Anterior cingulate cortex (tissue), 58 donors: ENCODE data around the gene CPNE2.
"Not testable (repeated sequence)": the region's sequence is repeated elsewhere in the genome, so short reads cannot be mapped to it uniquely, and the experiment has no call there.

Source experiments
- DNase-seq, 58 donors: peaks; one replicate each; lab custom pipeline; 2025; lab: John Stamatoyannopoulos, UW

CPNE2 gene

DNA sequence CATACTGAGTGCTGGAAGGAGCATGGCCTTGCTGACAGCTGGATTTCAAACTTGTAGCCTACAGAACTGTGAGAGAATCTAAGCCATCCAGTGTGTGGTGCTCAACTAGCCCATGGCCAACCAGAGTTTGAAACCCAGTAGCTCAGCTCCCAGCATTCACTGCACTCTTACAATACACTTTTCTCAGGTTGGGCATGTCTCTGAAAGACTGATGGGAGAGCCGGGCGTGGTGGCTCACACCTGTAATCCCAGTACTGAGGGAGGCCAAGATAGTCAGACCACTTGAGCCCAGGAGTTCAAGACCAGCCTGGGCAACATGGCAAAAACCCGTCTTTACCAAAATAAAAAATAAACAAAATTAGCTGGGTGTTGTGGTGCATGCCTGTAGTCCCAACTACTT lies 3.8 kb downstream of the CPNE2 start:
- DNase-seq, result no peak

DNA sequence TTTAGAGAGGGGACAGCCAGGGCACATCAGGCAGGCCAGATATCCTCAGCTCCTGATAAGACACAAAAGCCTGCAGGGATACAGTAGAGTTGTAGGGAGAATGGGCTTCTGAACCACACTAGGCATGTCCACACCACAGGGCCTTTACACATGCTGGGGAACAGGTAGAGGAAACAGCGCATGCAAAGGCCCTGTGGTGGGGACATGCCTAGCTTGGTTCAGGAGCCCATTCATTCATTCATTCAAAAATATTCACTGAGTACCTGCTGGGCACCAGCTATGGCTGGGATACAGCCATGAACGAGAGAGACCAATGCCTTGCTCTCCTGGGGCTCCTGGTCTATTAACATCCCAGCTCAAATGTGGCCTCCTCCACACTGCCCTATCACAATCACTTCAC lies 4.4 kb downstream of the CPNE2 start:
- no peak for DNase-seq

DNA sequence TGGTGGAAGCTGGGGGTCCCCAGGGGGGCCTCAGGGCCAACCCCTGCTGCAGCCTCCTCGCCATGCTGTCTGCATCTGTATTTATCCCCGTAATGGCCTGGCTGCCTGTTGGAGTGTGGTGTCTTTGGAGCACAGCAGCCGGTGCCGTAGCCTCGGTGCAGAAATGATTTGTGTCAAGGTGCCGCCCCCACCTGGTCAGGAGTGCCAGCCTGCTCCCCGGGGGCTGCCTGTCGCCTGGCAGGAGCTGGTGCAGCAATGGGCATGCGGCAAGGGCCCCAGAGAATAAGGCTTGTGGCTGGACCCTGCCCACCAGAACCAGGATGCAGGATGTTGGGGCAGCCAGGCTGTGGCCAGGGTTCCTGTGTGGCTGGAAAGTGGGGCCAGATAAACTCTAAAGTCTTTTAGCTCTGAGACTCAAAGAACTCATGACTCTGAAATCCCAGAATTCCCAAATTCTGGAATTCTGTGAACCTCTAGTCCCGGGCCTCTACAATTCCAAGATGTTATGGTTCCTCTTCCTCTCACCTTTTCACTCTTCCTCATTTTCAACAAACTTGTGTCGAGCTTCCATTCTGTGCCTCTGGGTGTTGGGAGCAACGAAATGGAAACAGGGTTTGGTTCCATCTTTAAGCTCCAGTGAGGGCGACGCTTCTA lies 5.9 kb downstream of the CPNE2 start:
- DNase-seq, result no peak

DNA sequence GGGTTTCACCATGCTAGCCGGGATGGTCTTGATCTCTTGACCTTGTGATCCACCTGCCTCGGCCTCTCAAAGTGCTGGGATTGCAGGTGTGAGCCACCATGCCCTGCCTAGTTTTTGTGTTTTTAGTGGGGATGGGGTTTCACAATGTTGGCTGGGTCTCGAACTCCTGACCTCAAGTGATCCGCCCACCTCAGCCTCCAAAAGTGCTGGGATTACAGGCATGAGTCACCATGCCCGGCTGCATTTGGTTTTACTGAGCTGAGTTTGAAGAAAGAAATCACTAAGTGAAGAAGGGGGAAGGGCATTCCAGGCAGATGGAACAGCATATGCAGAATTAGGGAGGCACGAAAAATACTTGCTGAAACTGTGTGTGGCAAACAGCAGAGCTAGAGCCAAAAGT lies 7.6 kb downstream of the CPNE2 start:
- not testable (repeated sequence) for DNase-seq

DNA sequence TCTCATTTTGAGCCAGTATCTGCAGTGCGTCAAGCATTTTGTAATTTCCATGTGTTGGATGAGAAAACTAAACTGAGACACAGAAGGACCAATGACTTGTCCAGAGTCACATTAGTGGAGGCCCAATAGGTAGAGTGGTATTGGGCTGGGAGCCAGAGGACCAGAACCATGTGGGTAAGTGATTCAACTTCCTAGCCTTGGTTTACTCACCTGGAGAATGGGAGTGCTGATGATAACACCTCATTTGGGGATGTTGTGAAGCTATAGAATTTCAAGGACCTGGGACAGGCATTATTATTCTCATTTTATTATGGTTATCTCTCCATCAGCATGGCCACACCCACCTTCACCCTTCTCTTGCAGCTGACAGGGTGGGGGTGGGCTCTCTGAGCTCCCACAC lies 8.1 kb downstream of the CPNE2 start:
- no peak for DNase-seq

DNA sequence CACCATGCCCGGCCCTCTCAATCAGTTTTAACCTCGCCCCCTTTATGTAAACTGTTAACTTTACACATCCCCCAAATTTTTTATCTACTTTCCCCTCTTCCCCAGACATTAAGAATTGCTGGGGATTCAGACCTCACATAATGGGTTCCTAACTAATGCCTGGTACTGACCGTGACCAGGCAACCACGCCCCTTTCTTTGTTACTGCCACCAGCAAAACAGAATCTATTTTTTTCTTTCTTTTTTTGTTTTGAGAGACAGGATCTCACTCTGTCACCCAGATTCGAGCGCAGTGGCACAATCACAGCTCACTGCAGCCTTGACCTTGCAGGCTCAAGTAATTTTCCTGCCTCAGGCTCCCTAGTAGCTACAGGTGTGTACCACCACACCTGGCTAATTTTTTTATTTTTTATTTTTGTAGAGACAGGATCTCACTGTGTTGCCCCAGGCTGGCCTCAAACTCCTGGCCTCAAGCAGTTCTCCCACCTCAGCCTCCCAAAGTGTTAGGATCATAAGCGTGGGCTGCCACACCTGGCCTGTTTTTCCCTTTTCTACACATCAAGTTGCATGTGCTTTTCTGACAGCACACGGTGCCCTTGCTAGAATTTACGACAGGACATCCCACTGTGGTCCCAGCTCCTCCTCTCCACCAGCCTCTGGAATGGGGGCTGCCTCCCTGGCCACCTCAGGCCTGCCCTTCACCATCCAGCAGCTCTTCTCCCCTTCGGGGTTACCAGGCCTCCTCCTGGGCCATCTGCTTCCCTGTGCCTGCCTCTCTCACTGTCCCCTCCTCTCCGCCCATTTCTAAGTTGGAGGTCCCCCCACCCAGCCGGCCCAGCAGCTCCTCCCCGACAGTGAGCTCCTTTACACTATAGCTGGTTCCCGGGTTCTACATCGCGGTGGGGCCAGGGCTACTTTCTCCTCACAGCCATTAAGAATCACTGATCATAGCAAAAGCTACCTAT lies 10.8 kb downstream of the CPNE2 start:
- DNase-seq, result peak in 5 of 58 donors; percentile 23 to 41 (median 28)

DNA sequence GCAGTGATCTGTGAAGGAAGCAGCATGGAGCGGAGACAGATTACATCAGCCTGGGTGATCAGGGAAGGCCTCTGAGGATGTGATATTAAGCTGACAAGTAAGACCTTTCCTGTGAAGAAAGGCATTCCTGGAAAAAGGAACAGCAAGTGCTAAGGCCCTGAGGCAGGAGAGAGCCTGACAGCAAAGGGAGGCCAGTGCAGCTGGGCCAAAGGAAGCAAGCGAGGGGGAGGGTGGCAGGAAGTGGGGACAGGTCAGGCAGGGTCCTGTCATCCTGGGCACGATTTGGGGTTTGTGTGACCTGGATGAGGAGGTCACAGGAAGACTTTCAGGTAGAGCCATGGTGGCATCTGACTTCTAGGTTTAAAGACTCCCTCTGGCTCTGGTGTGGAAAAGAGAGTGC lies 12.3 kb downstream of the CPNE2 start:
- no peak for DNase-seq

DNA sequence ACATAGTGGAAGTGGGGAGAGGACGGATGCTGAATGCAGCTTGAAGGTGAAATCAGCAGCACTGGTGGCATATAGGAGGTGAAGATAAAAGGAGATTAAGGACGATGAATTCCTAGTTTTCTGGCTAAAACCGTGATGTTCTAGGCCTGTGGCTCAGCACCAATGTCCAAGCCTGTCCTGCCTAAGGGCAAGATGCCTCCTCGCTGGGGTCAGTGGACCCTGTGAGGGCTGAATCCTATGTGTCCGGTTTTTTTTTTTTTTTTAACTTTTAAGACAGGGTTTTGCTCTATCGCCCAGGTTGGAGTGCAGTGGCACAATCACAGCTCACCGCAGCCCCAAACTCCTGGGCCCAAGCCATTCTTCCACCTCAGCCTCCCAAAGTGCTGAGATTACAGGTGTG lies 12.8 kb downstream of the CPNE2 start:
- DNase-seq, result no peak

DNA sequence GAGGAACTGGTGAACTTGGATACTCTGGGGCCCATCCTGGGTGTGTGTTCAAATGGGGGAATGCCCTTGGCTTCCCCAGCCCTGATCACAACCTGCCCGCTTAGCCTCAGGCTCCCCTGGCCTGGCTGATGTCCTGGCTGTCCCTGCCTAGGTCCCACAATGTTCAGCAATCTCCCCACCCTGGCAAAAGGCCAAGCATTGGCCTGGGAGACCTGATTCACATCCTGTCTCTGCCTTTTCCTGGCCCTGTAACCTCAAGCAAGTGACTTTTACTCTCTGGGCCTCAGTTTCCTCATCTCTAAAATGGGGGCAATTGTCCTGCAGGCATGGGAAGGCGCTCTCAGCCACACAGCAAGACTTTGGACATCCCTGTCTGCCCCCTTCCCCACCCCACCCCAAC lies 14.4 kb downstream of the CPNE2 start:
- peak in 1 of 58 donors; percentile 52 for DNase-seq

DNA sequence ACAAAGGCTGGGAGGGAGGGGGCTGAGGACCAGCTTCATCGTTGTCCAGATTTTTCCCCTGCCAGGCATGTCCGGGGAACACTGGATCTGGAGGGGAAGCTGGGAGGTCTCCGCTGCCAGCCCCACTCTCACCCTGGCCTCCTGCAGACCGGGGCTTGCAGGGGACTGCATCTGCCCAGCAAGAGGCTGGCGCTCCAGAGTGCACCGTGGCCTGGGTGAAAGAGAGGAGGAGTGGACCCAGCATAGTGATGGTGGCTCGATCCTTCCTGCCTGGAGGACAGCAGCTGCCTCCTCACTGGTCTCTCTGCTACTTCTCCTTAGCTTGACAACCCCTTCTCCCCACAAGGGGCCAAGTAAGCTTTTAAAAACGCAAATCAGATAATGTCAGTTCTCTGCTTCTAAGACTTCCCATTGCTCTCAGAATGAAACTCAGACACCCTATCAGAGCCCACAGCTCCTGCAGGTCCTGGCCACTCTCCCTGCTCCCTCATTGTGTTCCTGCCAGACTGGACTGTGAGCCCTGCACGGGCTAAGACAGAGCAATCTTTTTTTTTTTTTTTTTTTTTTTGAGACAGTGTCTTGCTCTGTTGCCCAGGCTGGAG lies 15.0 kb downstream of the CPNE2 start:
- DNase-seq, result peak in 7 of 58 donors; percentile 11 to 59 (median 30)

DNA sequence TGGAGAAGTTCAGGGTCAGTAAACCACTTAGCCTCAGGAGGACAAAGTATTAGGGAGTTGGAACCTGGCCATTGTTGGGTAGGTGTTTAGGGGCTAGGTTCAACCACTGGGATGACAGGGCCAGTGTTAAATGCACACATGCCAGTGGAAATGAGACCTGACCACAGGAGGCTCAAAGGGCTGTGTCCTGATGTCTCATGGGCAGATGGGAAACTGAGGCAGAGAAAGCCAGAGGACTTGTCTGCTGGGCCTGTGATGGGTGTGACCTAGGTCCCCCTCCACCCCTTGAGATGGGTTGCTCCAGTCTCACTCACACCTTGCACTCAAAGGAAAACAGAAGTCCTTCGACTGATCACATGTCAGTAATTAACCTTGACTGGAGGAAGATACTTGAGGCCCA lies 16.0 kb downstream of the CPNE2 start:
- no peak for DNase-seq

DNA sequence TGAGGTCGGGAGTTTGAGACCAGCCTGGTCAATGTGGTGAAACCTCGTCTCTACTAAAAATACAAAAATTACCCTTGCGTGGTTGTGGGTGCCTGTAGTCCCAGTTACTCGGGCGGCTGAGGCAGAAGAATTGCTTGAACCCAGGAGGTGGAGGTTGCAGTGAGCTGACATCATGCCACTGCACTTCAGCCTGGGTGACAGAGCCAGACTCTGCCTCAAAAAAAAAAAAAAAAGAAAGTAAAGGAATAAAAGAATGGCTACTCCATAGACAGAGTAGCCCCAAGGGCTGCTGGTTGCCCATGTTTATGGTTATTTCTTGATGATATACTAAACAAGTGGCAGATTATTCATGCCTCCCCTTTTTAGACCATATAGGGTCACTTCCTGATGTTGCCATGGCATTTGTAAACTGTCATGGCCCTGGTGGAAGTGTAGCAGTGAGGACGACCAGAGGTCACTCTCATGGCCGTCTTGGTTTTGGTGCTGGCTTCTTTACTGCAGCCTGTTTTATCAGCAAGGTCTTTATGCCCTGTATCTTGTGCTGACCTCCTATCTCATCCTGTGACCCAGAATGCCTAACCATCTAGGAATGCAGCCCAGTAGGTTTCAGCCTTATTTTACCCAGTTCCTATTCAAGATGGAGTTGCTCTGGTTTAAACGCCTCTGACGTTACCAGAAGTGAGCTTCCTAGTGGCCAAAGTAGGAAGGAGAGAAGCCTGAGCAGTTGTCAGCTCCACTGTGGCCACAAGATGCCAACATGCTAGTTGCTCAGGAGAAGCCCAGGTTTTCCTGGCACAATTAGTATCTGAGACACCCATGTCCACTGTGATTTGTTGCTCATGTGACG lies 17.1 kb downstream of the CPNE2 start:
- DNase-seq, result not testable (repeated sequence)

DNA sequence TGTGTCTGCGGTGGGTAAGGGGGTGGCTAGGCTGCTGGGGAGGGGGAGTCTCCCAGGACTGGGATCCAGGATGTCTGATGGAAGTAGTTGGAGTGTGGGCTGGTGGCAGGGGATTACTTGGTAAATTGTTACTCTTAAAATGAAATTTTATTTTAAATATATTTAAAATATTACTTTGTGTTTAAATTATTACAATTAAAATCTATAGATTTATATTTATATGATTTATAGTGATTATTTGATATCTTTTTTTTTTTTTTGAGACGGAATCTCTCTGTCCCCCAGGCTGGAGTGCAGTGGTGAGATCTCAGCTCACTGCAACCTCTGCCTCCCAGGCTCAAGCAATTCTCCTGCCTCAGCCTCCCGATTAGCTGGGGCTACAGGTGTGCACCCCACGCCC lies 18.6 kb downstream of the CPNE2 start:
- DNase-seq, result no peak

DNA sequence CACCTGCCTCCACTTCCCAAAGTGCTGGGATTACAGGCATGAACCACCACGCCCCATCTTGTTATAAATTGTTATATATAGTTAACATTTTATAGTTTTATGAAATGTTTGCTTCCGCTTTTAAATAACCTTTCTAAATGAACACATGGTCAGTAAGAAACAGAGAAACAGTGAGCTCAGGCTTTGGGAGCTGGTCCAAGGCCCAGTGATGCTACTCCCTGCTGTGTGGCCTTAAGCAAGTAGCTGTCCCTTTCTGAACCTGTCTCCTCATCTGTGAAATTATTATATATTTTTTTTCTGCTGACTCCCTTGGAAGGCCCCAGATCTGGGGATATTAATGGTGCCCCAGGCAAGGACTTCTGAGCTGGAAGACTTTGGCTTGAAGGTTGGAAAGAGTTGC lies 19.0 kb downstream of the CPNE2 start:
- DNase-seq, result no peak

DNA sequence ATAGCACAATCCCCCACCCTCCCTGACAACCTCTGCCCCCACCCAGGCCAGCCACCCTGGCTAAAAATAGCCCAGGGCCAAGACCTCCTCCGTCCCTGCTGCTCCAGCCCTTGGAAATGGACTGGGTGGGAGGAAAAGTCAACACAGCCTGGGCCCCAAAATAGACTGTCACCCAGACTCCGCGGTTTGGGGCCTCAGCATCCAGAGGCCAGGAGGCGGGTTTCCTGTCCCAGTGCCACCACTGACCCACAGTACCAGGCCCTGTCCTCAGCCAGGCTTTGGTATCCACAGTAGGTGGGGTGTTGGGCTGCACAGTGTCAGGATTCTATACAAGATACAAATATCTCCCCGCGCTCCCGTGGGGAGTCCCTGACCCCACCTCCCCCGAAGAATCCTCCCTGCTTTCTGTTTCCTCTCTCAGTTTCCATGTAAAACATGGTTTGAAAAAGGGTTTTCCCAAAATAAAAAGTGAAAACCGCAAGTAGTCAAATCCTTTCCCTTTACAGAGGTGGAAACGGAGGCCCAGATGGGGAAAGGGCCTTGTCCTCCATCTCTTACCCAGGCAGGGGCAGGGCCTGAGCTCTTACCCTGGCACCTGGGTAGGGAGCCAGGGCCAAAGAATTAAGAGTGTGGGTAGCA lies 20.1 kb downstream of the CPNE2 start:
- DNase-seq, result no peak

DNA sequence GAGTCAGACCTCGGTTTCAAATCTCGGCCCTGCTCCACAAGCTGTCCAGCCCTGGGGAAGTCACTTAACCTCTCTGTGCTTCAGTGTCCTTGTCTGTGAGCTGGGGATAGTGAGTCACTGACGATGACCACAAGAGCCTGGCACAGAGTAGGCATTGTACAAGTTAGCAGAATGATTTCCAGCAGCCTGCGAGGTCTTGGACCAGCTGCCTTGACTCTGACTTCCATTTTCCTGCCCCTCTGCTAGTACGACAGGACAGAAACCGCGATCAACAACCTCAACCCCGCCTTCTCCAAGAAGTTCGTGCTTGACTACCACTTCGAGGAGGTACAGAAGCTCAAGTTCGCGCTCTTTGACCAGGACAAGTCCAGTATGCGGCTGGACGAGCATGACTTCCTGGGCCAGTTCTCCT lies 20.7 kb downstream of the CPNE2 start:
- peak in 11 of 58 donors; percentile 26 to 66 (median 46) for DNase-seq

DNA sequence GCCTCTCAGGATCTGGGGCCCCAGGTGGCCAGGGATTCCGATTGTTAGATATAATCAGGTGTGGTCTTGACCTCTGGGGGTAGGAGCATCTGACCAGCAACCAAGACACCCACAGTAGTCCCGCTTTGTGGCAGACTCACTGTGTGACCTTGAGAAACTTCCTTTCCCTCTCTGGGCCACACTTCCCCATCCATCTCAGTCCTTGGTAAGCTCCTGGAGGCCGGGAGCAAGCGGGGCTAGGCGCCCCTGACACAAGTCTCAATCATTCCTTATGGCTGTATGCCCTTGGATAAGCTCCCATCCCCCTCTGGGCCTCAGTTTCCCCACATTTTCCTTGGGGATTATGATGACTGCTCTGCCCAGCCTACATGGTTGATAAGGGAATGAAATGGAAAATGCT lies 21.3 kb downstream of the CPNE2 start:
- no peak for DNase-seq

DNA sequence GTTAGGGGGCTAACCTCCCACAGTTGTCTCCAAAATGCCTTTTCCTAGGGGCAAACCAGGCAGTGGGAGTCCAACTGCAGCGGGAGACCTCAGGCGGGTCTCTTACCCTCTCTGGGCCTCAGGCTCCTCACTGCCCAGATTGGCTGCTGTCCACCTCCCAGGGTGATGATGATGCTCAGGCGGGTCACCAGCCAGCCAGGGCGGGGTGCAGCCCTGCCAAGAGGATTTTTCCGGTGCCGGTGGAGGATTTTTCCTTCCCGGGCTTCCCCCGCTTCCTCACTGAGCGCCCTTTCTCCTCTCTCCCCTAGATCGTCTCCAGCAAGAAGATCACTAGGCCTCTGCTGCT lies 22.8 kb downstream of the CPNE2 start:
- DNase-seq, result peak in 5 of 58 donors; percentile 52 to 86 (median 60)

DNA sequence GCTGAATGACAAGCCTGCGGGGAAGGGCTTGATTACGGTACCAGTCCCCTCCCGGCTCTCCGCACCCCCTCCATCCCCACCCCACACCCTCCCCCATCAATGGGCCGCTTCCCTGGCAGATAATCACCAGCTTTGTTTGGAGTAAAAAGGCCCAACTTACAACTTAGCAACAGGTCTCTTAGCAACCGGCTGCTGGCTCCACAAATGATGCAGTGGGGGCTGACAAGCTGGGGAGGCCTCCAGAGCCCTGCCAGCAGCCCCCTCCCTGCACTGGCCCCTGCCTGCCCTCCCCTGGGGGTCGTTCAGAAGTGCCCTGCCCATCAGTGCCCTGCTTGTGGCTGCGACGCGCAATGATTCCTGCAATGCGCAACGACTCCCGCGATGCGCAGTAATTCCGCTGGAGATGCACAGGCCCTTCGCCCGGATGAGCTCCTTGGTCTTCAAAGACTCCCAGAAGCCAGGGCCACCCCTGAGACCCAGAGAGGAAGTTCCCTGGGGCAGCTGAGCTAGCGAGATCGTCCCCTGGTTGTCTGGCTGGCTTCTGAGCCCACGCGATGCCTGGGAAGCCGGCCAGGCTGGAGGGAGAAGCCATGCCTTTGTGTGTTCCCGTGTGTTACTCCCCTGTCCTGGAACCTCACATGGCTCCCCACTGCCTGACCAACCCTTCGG lies 23.3 kb downstream of the CPNE2 start:
- peak in 57 of 58 donors; percentile 18 to 95 (median 86) for DNase-seq
